ENCODE results near the gene BAHD1.

The BAHD1 gene

GRCh38 chr15:40471105-40471807 is 30.5 kb downstream of the BAHD1 start:
- H3K4me3 ChIP-seq (ENCODE audit: insufficient read length, low read depth) = peak overlapping the region; percentile 67
- peaks cover 30% of the 10 kb centered on the region for H3K36me3 ChIP-seq (ENCODE audit: insufficient read depth, insufficient read length, low read length)
- no peaks in the 10 kb centered on the region for H3K27me3 ChIP-seq (ENCODE audit: insufficient read depth, insufficient read length)
- no peak for DNase-seq (ENCODE audit: low read depth, low spot score)
- TF ChIP-seq SUZ12 (IDR thresholded peaks at IDR 0.05; ENCODE audit: extremely low read depth, insufficient read depth, insufficient read length) = no peak
- no peak for TF ChIP-seq ZNF274 (IDR thresholded peaks at IDR 0.05; ENCODE audit: low read depth, low read length)
- TF ChIP-seq YY1 (IDR thresholded peaks at IDR 0.05; ENCODE audit: insufficient read depth, insufficient read length) = no peak
- peaks cover 13% of the 10 kb centered on the region for H3K4me1 ChIP-seq (ENCODE audit: insufficient read depth, insufficient read length)
- H3K9ac ChIP-seq (ENCODE audit: insufficient read length, low read depth) = peak overlapping the region; percentile 87
- H3K9me3 ChIP-seq (ENCODE audit: insufficient read depth, low read length) = no peaks in the 10 kb centered on the region

- Histone ChIP-seq H3K4me3 (ENCODE audit: insufficient read length, low read depth) (peak overlapping the region; percentile 67), H3K9me3 (ENCODE audit: insufficient read depth, low read length) (no peaks in the 10 kb centered on the region), H3K9ac (ENCODE audit: insufficient read length, low read depth) (peak overlapping the region; percentile 87), H3K4me1 (ENCODE audit: insufficient read depth, insufficient read length) (peaks cover 13% of the 10 kb centered on the region), H3K27me3 (ENCODE audit: insufficient read depth, insufficient read length) (no peaks in the 10 kb centered on the region), H3K36me3 (ENCODE audit: insufficient read depth, insufficient read length, low read length) (peaks cover 25% of the 10 kb centered on the region)
- TF ChIP-seq SUZ12 (IDR thresholded peaks at IDR 0.05; ENCODE audit: extremely low read depth, insufficient read depth, insufficient read length) = no peak
- TF ChIP-seq YY1 (IDR thresholded peaks at IDR 0.05; ENCODE audit: insufficient read depth, insufficient read length) = no peak
- no peak for TF ChIP-seq ZNF274 (IDR thresholded peaks at IDR 0.05; ENCODE audit: low read depth, low read length)
- DNase-seq (ENCODE audit: low read depth, low spot score) = peak; percentile 16
Observed at GRCh38 chr15:40471808-40472150, 31.0 kb downstream of the BAHD1 start.

GRCh38 chr15:40472171-40472727 is 31.5 kb downstream of the BAHD1 start:
- Histone ChIP-seq H3K9me3 (ENCODE audit: insufficient read depth, low read length) (no peaks in the 10 kb centered on the region), H3K27me3 (ENCODE audit: insufficient read depth, insufficient read length) (no peaks in the 10 kb centered on the region), H3K4me1 (ENCODE audit: insufficient read depth, insufficient read length) (peaks cover 13% of the 10 kb centered on the region), H3K9ac (ENCODE audit: insufficient read length, low read depth) (peak overlapping the region; percentile 87), H3K36me3 (ENCODE audit: insufficient read depth, insufficient read length, low read length) (peaks cover 20% of the 10 kb centered on the region), H3K4me3 (ENCODE audit: insufficient read length, low read depth) (peak overlapping the region; percentile 67)
- no peak for DNase-seq (ENCODE audit: low read depth, low spot score)
- TF ChIP-seq ZNF274 (IDR thresholded peaks at IDR 0.05; ENCODE audit: low read depth, low read length) = no peak
- TF ChIP-seq YY1 (IDR thresholded peaks at IDR 0.05; ENCODE audit: insufficient read depth, insufficient read length) = no peak
- no peak for TF ChIP-seq SUZ12 (IDR thresholded peaks at IDR 0.05; ENCODE audit: extremely low read depth, insufficient read depth, insufficient read length)

- DNase-seq (ENCODE audit: low read depth, low spot score) = no peak
- H3K27me3 ChIP-seq (ENCODE audit: insufficient read depth, insufficient read length) = no peaks in the 10 kb centered on the region
- no peak for TF ChIP-seq YY1 (IDR thresholded peaks at IDR 0.05; ENCODE audit: insufficient read depth, insufficient read length)
- no peak for TF ChIP-seq SUZ12 (IDR thresholded peaks at IDR 0.05; ENCODE audit: extremely low read depth, insufficient read depth, insufficient read length)
- TF ChIP-seq ZNF274 (IDR thresholded peaks at IDR 0.05; ENCODE audit: low read depth, low read length) = no peak
- peaks cover 13% of the 10 kb centered on the region for H3K4me1 ChIP-seq (ENCODE audit: insufficient read depth, insufficient read length)
- no peak overlapping the region for H3K4me3 ChIP-seq (ENCODE audit: insufficient read length, low read depth)
- no peak overlapping the region for H3K9ac ChIP-seq (ENCODE audit: insufficient read length, low read depth)
- peaks cover 5% of the 10 kb centered on the region for H3K36me3 ChIP-seq (ENCODE audit: insufficient read depth, insufficient read length, low read length)
- no peaks in the 10 kb centered on the region for H3K9me3 ChIP-seq (ENCODE audit: insufficient read depth, low read length)
Observed at GRCh38 chr15:40474581-40474980, 33.8 kb downstream of the BAHD1 start.

- Histone ChIP-seq H3K36me3 (ENCODE audit: insufficient read depth, insufficient read length, low read length) (peaks cover 3% of the 10 kb centered on the region), H3K9ac (ENCODE audit: insufficient read length, low read depth) (no peak overlapping the region), H3K4me1 (ENCODE audit: insufficient read depth, insufficient read length) (no peaks in the 10 kb centered on the region), H3K27me3 (ENCODE audit: insufficient read depth, insufficient read length) (no peaks in the 10 kb centered on the region), H3K4me3 (ENCODE audit: insufficient read length, low read depth) (no peak overlapping the region), H3K9me3 (ENCODE audit: insufficient read depth, low read length) (no peaks in the 10 kb centered on the region)
- TF ChIP-seq SUZ12 (IDR thresholded peaks at IDR 0.05; ENCODE audit: extremely low read depth, insufficient read depth, insufficient read length) (no peak), ZNF274 (IDR thresholded peaks at IDR 0.05; ENCODE audit: low read depth, low read length) (no peak), YY1 (IDR thresholded peaks at IDR 0.05; ENCODE audit: insufficient read depth, insufficient read length) (no peak)
- DNase-seq (ENCODE audit: low read depth, low spot score) = no peak
Observed at GRCh38 chr15:40477642-40478327, 37.0 kb downstream of the BAHD1 start.

GRCh38 chr15:40479024-40479423 is 38.3 kb downstream of the BAHD1 start:
- Histone ChIP-seq H3K9me3 (ENCODE audit: insufficient read depth, low read length) (no peaks in the 10 kb centered on the region), H3K4me3 (ENCODE audit: insufficient read length, low read depth) (no peak overlapping the region), H3K4me1 (ENCODE audit: insufficient read depth, insufficient read length) (no peaks in the 10 kb centered on the region), H3K36me3 (ENCODE audit: insufficient read depth, insufficient read length, low read length) (no peaks in the 10 kb centered on the region), H3K9ac (ENCODE audit: insufficient read length, low read depth) (no peak overlapping the region), H3K27me3 (ENCODE audit: insufficient read depth, insufficient read length) (no peaks in the 10 kb centered on the region)
- no peak for TF ChIP-seq YY1 (IDR thresholded peaks at IDR 0.05; ENCODE audit: insufficient read depth, insufficient read length)
- TF ChIP-seq ZNF274 (IDR thresholded peaks at IDR 0.05; ENCODE audit: low read depth, low read length) = 0 out of 2 replicates have a peak, but pooled peaks have one; percentile 27
- DNase-seq (ENCODE audit: low read depth, low spot score) = no peak

All from NT2/D1 (cell line).